ENCODE results near the gene FOXL3. TPM values are rescaled to one million over a fixed set of nuclear protein-coding genes. Genes with fewer than 3 reads are reported as not detected.

Gene FOXL3
- total RNA-seq, 1 donor from 2014 or later, result not detected

DNA sequence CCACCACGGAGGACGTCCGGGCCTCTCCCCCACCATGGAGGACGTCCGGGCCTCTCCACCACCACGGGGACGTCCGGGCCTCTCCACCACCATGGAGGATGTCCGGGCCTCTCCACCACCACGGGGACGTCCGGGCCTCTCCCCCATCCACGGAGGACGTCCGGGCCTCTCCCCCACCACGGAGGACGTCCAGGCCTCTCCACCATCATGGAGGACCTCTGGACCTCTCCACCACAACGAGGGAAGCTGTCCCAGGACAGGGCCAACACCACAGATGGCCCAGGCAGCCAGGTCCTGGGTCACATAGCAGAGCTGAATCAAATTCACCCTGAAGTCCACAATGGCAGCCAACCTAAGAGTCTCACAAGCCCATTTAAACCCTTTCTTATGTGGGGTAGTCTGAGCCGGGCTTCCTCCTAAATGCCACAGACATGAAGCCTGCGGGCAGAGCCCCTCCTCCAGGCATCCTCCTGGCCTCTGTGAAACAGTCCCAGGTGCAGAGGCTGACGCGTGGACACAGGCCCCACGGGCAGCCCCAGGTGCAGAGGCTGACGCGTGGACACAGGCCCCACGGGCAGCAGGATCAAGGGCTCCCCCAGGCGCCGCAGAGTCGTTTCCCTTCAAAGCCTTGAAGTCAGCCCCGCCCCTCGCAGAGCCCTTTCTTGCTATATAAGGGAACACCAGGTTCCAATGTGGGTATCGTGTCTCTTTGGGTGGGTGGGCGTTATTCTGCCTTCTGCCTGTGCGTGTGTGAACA, 47.0 kb downstream of the FOXL3 start:
- no peaks in the 10 kb centered on the region for H3K36me3 Mint-ChIP-seq
- H3K4me1 Mint-ChIP-seq (ENCODE audit: unreplicated experiment), result peaks cover 32% of the 10 kb centered on the region
- peaks cover 4% of the 10 kb centered on the region for H3K27me3 Mint-ChIP-seq
- no peak overlapping the region for H3K27ac Mint-ChIP-seq
- H3K4me3 Mint-ChIP-seq, result no peak overlapping the region
- no peaks in the 10 kb centered on the region for H3K9me3 Mint-ChIP-seq
- TF ChIP-seq, protein P1, sequence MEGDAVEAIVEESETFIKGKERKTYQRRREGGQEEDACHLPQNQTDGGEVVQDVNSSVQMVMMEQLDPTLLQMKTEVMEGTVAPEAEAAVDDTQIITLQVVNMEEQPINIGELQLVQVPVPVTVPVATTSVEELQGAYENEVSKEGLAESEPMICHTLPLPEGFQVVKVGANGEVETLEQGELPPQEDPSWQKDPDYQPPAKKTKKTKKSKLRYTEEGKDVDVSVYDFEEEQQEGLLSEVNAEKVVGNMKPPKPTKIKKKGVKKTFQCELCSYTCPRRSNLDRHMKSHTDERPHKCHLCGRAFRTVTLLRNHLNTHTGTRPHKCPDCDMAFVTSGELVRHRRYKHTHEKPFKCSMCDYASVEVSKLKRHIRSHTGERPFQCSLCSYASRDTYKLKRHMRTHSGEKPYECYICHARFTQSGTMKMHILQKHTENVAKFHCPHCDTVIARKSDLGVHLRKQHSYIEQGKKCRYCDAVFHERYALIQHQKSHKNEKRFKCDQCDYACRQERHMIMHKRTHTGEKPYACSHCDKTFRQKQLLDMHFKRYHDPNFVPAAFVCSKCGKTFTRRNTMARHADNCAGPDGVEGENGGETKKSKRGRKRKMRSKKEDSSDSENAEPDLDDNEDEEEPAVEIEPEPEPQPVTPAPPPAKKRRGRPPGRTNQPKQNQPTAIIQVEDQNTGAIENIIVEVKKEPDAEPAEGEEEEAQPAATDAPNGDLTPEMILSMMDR (conservative IDR thresholded peaks at IDR 0.05), result no peak
- DNase-seq (ENCODE audit: extremely low spot score, unreplicated experiment), result no peak

DNA sequence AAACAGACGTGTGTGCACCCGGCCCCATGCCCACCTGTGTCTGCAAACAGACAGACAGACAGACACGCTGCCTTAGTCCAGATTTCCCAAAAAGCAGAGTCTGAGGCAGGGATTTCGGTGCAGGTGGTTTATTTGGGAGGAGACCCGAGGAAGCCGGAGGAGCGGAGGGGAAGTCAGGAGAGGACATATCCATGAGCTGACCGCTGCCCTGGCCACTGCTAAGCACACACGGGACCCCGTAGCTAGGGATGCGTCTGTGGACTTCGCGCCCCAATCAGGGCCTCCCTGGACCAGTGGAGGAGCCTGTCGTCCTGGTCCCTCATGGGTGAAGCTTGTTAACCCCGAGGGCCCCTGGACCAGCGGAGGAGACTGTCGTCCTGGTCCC, 47.6 kb downstream of the FOXL3 start:
- Mint-ChIP-seq H3K4me3 (no peak overlapping the region), H3K27ac (no peak overlapping the region), H3K9me3 (no peaks in the 10 kb centered on the region), H3K27me3 (peaks cover 4% of the 10 kb centered on the region), H3K36me3 (no peaks in the 10 kb centered on the region), H3K4me1 (ENCODE audit: unreplicated experiment) (peaks cover 37% of the 10 kb centered on the region)
- no peak for DNase-seq (ENCODE audit: extremely low spot score, unreplicated experiment)
- TF ChIP-seq, protein P1 (conservative IDR thresholded peaks at IDR 0.05), result no peak

DNA sequence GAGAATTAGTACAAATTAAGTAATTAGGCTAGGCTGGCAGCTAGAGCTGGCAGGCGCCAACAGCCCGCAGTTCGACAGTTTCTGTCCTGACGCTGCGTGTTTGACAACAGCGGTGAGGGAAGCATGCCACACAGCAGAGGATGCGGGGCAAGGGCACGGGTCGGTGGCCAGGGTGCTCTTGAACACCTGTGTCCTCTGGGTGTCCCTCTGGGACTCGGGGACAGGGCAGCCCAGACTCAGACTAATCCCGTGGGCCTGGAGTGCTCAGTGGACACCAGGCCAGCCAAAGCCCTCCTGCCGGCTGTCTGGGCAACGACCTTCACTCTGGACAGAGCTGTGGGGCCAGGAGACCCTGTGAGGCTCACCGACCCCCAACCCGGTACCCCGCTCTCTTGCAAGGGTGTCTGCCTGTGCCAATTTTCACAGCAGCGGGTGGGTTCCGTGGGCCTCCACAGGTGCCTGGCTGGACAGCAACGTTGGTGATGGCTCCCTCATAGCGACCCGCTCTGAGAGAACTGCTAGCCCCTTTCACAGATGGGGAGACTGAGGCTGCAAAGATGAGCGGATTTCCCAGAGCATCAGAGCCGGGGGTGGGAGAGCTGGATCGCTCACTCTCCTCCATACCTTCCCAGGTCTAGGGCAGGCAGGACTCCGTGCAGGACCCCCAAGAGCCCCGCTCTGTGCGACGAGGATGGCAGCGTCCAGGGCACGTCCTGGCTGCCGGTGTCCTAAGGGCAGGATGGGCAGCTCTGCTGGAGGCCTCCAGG, 48.5 kb downstream of the FOXL3 start:
- Mint-ChIP-seq H3K27ac (no peak overlapping the region), H3K4me3 (no peak overlapping the region)

DNA sequence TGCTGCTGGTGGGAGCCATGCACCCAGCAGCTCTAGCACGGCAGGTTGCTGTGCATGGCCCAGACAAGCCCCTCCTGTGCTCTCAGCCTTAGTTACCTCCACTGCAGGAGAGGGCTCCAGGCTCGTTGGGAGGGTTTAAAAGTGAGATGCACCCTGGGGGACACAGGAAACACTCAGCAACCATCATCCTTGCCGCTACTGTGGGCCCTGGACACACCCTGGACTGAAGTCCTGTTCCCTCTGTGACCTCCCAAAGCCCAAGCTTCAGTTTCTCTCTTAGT, 49.0 kb downstream of the FOXL3 start:
- H3K9me3 Mint-ChIP-seq, result no peaks in the 10 kb centered on the region
- no peak overlapping the region for H3K4me3 Mint-ChIP-seq
- TF ChIP-seq, protein P1 (conservative IDR thresholded peaks at IDR 0.05), result no peak
- H3K27ac Mint-ChIP-seq, result no peak overlapping the region
- H3K27me3 Mint-ChIP-seq, result peaks cover 4% of the 10 kb centered on the region
- no peak for DNase-seq (ENCODE audit: extremely low spot score, unreplicated experiment)
- H3K36me3 Mint-ChIP-seq, result no peaks in the 10 kb centered on the region
- peaks cover 48% of the 10 kb centered on the region for H3K4me1 Mint-ChIP-seq (ENCODE audit: unreplicated experiment)

More for the DNA sequence above, 48.5 kb downstream of the FOXL3 start:
- TF ChIP-seq, protein P1 (conservative IDR thresholded peaks at IDR 0.05), result no peak
- Mint-ChIP-seq H3K9me3 (no peaks in the 10 kb centered on the region), H3K36me3 (no peaks in the 10 kb centered on the region), H3K4me1 (ENCODE audit: unreplicated experiment) (peaks cover 45% of the 10 kb centered on the region), H3K27me3 (peaks cover 4% of the 10 kb centered on the region)
- DNase-seq (ENCODE audit: extremely low spot score, unreplicated experiment), result no peak

DNA sequence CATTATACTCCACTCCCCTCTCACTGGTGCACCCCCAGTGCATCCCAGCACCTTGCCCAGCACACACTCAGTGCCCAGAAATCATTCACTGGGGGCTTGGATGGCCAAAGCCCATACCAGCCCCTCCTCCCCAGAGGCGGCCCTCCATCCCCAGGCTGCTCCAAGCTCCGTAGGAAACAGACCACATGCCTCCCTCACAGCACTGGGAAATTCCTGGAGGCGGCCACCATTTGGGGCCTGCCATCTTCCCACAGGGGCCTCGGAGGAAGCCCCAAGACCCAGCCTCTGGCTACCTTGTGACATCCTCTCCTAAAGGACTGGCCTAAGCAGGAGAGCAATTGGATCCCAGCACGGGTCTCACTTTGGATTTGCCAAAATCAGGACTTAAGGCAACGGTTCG, 49.7 kb downstream of the FOXL3 start:
- H3K36me3 Mint-ChIP-seq, result no peaks in the 10 kb centered on the region
- peaks cover 44% of the 10 kb centered on the region for H3K4me1 Mint-ChIP-seq (ENCODE audit: unreplicated experiment)
- no peak for DNase-seq (ENCODE audit: extremely low spot score, unreplicated experiment)
- TF ChIP-seq, protein P1 (conservative IDR thresholded peaks at IDR 0.05), result no peak
- peaks cover 4% of the 10 kb centered on the region for H3K27me3 Mint-ChIP-seq
- no peak overlapping the region for H3K4me3 Mint-ChIP-seq
- H3K9me3 Mint-ChIP-seq, result no peaks in the 10 kb centered on the region
- H3K27ac Mint-ChIP-seq, result peak overlapping the region; percentile 7

Measured in type B pancreatic cell (in vitro differentiated cells).